BJ (cell line): ENCODE measurements around the gene LARP6. TPM values are rescaled to one million over a fixed set of nuclear protein-coding genes. Genes with fewer than 3 reads are reported as not detected.
A peak's percentile ranks its signal among the peaks of the same experiment; 100 is the strongest.

ENCODE experiments used
- CTCF ChIA-PET: fragments of 350-600 bp; formaldehyde crosslinking; extraction: SDS; loops from one replicate; lab custom pipeline; 2021; ENCODE audit warnings: antibody characterized with exemption, inconsistent platforms; lab: Yijun Ruan, JAX
- POLR2A ChIA-PET: fragments of 300-600 bp; sonication (Branson Sonifier 250); formaldehyde crosslinking; extraction: SDS; loops from one replicate; lab custom pipeline; 2021; ENCODE audit warnings: antibody characterized with exemption; lab: Charles Lee
- DNase-seq: peaks from one replicate; pipeline ENCODE4 v3.0.0-alpha.2; 2011; ENCODE audit warnings: low read depth
- H3K27me3 ChIP-seq: 2 replicates; pipeline ENCODE4 v1.6.0; 2011; ENCODE audit warnings: low read length; ENCODE audit not compliant: control insufficient read depth, insufficient read depth
- H3K36me3 ChIP-seq: 2 replicates; pipeline ENCODE4 v1.5.1; 2011; ENCODE audit warnings: low read length; ENCODE audit not compliant: control insufficient read depth, insufficient read depth
- H3K4me3 ChIP-seq: 2 replicates; pipeline ENCODE4 v1.5.1; 2011; ENCODE audit warnings: low read depth, mild to moderate bottlenecking, control low read depth, low read length
- CTCF ChIP-seq: IDR thresholded peaks from 2 replicates; pipeline ENCODE4 v1.5.1; 2011; ENCODE audit warnings: low read depth, mild to moderate bottlenecking, control low read depth, inconsistent platforms, low read length, moderate library complexity; ENCODE audit not compliant: insufficient read depth
- polyA minus RNA-seq: library from RNA; depleted of rRNA, polyadenylated mRNA; stranded (reverse); fragments of >200 nt; gene quantifications from 2 replicates; pipeline ENCODE4 v1.2.3, GENCODE V29; 2011; rRNA and poly(A)+ RNA removed
- polyA plus RNA-seq: library from polyadenylated mRNA; depleted of rRNA; stranded (reverse); fragments of >200 nt; gene quantifications from 2 replicates; pipeline ENCODE4 v1.2.3, GENCODE V29; 2011; rRNA removed

The LARP6 gene
- polyA plus RNA-seq (108 and 135 TPM in 2 replicates), polyA minus RNA-seq (57.0 and 58.9 TPM in 2 replicates)

GRCh38 chr15:70853973-70854665 lies at the start of gene LARP6:
TSS of gene LARP6 (minus strand) at chr15:70854157. CDS start at chr15:70854088, 69 bp downstream.
- no peak for TF ChIP-seq CTCF
- Histone ChIP-seq H3K27me3 (no peaks in the 10 kb centered on the region), H3K36me3 (peaks cover 2% of the 10 kb centered on the region; the same call in 1 of the 2 replicates), H3K4me3 (peak within 1 kb of the TSS; percentile 80)
- ChIA-PET CTCF (interaction anchor here (1.0 to 5.7 kb wide), 6 partner anchors 9 to 29 kb away, joined by 4 to 35 read pairs (median 7); no protein-coding TSS in a partner anchor), POLR2A (no interaction called here)
- no peak for DNase-seq

- no peak for TF ChIP-seq CTCF
- Histone ChIP-seq H3K4me3 (no peak overlapping the region), H3K27me3 (no peaks in the 10 kb centered on the region), H3K36me3 (no peaks in the 10 kb centered on the region)
- CTCF ChIA-PET = interaction anchor here (2.2 kb wide), 1 partner anchor 9 kb away, joined by 8 read pairs; the partner anchor contains the start of genes LRRC49 and THAP10
- POLR2A ChIA-PET = no interaction called here
- DNase-seq = peak; percentile 72
Measured at GRCh38 chr15:70902107-70902506, 48.1 kb upstream of the LARP6 start.

- no peaks in the 10 kb centered on the region for H3K36me3 ChIP-seq
- ChIA-PET CTCF (interaction anchor here (0.9 to 2.4 kb wide), 10 partner anchors 10 to 547 kb away, joined by 3 to 11 read pairs (median 3); partner anchors contain the start of gene THSD4), POLR2A (no interaction called here)
- peak; percentile 26 for DNase-seq
- peak overlapping the region; percentile 81 for H3K4me3 ChIP-seq
- no peaks in the 10 kb centered on the region for H3K27me3 ChIP-seq
- peak; percentile 74 for TF ChIP-seq CTCF
Measured at GRCh38 chr15:70892912-70893560, 39.1 kb upstream of the LARP6 start.

- peak; percentile 93 for DNase-seq
- ChIA-PET POLR2A (no interaction called here), CTCF (interaction anchor here (1.0 to 2.4 kb wide), 9 partner anchors 11 to 548 kb away, joined by 3 to 11 read pairs (median 3); no protein-coding TSS in a partner anchor)
- Histone ChIP-seq H3K36me3 (no peaks in the 10 kb centered on the region), H3K4me3 (peak within 1 kb of the TSS; percentile 81), H3K27me3 (no peaks in the 10 kb centered on the region)
- TF ChIP-seq CTCF = no peak
Measured at GRCh38 chr15:70892002-70892911, 38.3 kb upstream of the LARP6 start, which contains the start of the genes LRRC49 and THAP10. TSS of gene LRRC49 (plus strand) at chr15:70892826. CDS start at chr15:70892895, 69 bp downstream. TSS of gene THAP10 (minus strand) at chr15:70892433. CDS start at chr15:70892272, 161 bp downstream.
